Stimulated activated CD8-positive, alpha-beta memory T cell treated with anti-CD3 and anti-CD28 coated beads, Interleukin-2, amount 100 ng/mL, for 1 hour (primary cell): ENCODE results near the gene EFNB1.

Experiments
- DNase-seq, 2 donors: peaks; one replicate each; pipeline ENCODE4 v3.0.0-alpha.2; 2020; ENCODE audit warnings: low read depth in 2 of 2

The EFNB1 gene

DNA sequence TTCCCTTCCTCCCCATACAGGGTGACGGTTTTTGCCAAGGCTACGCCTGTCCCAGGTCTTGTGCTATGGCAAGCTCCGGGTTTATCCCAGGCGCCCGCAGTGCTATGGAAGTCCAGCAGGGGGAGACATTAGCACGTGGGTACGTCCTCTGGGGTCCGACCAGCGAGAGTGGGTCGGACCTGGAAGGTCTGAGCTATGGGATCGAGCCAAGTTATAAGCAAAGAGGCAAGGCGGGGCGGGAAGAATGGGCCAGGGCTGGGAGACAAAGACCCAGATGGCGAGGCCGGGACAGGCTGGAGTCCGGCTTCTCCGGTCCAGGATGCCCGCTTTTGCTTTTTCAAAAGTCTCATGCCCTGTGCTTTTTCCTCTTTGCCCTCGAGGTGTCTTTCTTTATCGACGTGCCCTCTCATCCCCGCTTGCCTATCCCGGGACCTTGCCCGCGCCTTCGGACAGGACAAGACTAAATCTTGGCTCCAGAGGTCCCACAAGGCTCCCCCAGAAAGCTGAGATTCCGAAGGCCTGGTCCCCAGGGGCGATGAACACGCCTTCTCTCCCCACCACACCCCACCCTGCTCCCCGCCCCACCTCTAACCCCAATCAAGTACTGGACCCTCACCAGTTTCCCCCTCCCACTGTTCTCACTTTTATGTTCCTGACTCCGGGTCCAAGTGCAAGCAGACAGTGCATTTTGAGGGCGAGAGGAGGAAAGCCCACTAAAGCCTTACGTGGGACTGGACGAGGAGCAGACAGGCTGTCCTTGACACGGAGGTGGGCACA lies 785 bp upstream of the EFNB1 start:
- peak; percentile 50 to 58 for DNase-seq

- DNase-seq, result no peak
Observed at GRCh38 chrX:68829582-68830418, 979 bp downstream of the EFNB1 start.

DNA sequence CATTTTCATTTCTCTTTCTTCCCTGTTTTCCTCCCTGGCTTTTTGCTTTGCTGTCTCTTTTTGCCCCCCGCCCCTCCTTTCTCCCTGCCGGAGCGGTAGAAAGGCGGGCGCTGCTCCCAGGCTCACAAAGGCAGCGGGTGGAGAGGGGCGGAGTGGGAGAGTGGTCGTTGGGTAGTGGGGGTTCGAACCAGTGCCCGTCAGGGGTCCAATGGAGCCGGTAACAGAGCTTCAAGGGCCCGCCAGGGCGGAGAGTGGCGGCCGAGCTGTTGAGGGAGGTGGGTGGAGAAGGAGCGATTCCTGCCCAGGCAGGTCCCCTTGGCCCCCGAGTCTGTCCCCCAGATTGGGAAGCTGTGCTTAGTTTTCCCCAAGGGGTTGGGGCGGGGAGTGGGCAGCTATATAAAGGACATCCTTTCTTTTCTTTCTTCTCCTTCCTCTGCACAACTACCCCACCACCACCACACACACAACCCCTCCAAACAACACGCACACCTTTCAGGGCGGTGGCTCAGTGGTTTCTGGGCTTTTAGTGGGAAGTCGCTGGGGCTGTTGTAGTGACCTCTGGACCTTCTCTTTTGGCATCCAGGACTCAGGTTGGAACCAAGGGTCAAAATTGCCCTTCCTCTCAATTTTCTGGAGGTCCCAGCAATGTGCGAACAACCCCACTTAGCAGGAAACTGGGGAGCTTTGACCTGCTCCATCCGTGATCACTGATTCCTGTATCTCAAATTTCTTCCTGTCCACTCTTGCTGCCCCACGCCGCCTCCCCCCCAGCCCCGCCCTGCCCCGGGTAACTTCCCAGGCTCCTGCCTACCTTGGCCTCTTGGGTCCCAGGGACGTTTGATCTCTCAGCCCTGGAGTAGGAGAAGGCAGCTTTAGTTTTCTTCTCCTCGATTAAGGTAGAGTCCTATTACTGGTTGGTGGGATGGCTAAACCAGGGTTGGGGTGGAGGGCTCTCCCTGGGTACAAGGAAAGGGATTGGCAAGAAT lies 1.9 kb downstream of the EFNB1 start:
- DNase-seq, result no peak

DNA sequence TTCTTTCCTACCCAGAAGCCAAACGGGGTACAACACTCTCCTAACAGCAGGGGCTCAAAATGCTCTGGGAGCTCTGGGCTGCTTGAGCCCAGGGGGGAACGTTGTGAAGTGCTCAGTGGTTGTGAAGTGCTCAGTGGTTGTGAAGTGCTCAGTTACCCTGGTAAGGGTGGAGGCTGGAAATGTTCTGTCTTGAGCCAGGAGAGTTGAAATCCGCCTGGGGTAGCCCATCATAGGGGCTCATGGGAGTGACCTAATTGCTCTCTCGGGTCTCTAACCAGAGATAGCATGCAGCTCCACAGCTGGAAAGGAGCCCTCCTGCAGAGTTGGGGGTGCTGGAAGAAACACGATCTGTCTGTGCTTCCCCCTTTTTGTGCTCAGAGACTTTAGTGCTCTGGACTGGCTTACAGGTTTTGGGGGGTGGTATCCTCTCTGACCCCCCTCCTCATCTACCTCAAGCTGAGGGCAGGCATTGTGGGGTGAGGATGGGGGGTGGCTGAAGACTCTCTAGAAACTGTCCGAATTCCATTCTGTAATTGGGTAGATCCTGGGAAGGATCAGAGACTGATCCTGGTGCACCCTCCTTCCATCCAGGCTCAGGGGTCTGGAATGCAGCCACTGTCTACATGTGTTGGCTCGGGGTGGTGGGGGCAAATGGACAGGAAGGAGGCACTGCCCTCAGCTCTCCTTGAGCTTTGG lies 2.7 kb downstream of the EFNB1 start:
- DNase-seq, result no peak

GRCh38 chrX:68832101-68832416 lies 3.2 kb downstream of the EFNB1 start:
- no peak for DNase-seq

DNA sequence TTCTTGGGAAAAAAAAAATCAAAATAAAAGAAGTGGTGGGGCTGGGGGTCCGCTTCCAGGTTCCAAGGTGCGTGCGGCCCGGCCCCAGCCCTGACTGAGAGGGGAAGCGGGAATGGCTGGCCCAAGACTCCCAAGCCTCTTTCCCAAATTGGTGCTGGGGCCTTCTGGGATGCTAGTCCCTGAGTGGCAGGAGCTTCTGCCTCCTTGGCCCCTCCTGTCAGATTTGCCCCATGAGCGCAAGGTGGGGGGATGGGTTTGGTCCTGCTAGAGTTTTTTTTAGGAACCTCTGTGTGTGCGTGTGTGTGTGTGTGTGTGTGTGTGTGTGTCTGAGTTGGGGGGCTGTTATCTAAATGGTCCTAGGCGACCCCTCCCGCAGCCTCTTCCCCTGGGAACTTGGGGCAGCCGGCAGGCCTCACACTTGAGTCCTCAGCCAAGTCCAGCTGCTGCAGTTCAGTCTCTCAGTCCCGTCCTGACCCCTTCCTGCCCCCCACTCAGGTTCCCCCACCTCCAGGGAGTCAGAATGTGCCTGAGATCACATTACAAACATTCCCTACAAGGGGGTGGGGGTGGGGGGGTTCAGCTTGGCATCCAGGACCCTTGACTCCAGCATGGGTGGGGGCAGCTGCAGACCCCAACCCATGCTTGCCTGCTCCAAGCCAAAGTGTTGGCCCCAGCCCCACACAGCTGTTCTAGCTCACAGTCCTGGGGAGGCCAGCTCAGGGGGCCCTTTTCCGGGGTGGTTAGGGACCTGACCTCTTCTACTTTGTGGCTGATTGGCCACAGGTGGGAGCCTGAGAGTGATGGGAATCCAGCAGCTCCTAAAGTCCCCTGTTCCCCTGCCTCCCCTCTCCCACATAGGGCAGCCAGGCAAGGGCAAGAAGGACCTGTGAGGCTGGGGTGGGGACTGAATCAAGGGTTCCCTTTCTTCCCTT lies 4.0 kb downstream of the EFNB1 start:
- DNase-seq, result no peak

GRCh38 chrX:68833448-68833805 lies 4.6 kb downstream of the EFNB1 start:
- no peak for DNase-seq

GRCh38 chrX:68833855-68834331 lies 5.1 kb downstream of the EFNB1 start:
- DNase-seq, result no peak

DNA sequence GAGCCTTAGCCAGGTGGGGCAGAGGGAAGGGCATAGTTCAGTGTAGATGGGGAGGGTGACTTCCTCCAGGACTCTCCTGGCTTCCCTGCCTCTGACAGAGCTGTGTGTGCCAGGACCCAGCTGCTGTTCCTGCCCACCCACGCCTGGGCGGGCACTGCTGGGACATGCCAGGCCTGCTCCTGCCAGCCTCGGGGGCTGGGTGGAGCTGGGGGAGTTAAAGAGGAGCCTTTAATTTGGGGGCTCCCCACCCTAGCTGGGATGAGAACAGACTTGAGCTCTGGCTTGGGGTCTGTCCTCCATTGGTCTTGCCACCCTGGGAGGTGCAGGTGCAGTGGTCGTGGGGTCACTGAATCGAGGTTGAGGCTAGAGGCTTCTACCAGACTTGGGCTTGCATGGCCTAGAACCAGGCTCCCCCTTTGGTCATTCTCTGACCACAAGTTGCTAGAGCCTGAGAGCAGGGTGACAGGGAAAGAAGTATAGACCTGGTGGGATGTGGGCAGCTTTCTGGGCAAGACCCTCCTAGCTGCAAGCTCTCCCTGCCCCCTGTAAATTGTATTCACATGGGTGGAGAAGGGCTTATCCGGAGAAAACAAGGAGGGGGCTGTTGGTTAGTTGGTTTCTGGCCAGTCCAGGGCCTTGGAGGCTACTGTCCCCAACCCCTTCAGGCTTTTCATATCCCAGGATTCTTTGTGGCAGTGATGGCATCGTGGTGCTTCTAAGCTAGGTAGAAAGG lies 5.7 kb downstream of the EFNB1 start:
- DNase-seq, result no peak

GRCh38 chrX:68835104-68835442 lies 6.3 kb downstream of the EFNB1 start:
- no peak for DNase-seq

- no peak for DNase-seq
Observed at GRCh38 chrX:68835468-68835867, 6.6 kb downstream of the EFNB1 start.

- DNase-seq, result no peak
Observed at GRCh38 chrX:68837119-68837518, 8.3 kb downstream of the EFNB1 start.

DNA sequence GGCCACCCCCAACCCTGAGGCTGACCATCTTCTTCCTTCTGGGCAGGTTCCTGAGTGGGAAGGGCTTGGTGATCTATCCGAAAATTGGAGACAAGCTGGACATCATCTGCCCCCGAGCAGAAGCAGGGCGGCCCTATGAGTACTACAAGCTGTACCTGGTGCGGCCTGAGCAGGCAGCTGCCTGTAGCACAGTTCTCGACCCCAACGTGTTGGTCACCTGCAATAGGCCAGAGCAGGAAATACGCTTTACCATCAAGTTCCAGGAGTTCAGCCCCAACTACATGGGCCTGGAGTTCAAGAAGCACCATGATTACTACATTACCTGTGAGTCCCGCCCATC lies 9.7 kb downstream of the EFNB1 start:
- no peak for DNase-seq

DNA sequence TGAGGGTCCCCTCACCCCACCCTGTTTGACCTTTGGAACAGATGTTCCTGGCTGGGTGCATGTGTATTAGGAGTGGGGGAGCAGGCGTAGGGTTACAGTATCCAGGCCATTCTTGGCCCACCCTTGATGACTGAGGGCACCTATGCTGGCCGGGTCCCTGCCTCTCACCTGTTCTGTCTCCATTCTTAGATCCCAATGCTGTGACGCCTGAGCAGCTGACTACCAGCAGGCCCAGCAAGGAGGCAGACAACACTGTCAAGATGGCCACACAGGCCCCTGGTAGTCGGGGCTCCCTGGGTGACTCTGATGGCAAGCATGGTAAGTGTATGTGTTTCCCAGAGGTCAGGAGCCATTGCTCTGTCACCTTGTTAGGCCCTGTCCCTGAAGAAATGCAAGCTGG lies 10.9 kb downstream of the EFNB1 start:
- DNase-seq, result no peak

- DNase-seq, result no peak
Observed at GRCh38 chrX:68840256-68840655, 11.4 kb downstream of the EFNB1 start.

DNA sequence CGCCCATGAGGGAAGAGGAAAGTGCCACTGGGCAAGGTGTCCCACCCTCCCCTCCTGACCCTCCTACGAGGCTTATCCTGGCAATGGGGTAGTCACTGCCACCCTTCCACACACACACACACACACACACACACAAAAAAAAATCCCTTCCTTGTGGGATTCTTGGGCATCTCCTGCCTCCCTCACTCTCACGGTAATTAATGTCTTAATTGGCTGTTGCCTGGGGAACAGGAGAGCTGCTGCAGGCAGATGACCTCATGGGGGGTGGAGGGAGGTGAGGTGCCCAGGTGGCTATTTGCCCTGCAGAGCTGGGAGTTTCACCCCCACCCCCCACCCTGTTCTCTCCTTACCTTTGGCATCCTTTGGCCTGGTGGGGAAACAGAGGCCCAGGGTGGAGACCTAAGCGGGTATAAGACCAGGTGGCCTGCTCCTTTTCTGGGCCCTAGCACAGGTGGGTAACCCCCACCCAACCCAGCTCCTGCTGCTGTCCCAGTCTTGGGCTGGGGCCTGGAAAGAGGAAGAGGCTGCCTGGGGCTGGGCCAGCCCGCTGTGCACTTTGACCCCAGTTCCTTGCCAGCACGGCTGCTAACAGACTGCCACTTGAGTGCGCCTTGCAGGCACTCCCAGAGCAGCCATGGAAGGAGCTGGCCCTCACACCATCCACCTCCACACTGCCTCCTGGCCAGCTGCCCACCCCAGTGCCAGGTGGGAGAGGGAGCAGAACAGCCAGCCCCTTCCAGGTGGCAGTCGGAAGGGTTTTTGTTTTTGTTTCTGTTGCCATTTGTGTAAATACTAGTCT lies 12.6 kb downstream of the EFNB1 start:
- DNase-seq, result no peak

GRCh38 chrX:68842351-68842750 lies 13.5 kb downstream of the EFNB1 start:
- no peak for DNase-seq

DNA sequence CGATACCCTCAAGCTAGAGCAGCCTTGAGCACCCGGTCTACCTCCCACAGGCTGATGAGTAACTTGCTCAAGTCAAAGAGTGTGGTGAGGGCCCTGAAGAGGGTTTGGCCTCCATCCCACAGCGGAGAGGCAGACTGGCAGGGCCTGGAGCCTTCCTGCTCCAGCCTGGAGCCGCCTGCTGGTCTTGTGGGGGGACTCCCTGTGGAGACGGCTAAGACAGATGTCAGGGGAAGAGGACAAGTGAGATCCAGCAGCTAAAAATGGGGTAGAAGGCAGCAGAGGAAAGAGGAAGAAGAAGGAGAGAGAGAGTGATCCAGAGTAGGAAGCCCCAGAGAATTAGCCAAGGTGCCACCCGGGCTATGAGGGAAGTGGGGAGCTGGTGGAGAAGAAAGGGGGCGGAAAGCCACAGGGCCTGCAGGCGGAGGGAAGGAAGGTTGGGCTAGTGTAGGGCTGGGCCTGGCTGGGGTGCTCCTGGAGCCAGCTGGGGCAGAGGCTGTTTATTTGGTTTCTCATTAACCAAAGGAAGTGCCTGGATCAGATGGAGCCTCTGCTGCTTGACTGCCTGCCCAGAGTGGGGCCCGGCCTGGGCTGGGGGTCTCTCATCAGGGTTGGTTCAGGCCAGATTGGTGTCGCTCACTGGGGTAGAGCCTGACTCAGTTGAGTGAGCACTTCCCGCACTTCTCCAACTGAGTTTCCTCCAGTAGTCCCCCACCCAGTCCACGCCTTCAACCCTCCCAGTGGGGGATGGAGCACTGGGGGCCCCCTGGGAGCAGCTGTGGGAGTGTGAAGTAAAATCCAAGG lies 14.2 kb downstream of the EFNB1 start:
- no peak for DNase-seq
